Loucy (cell line): ENCODE data around the gene CACFD1.
A peak's percentile ranks its signal among the peaks of the same experiment; 100 is the strongest.

Experiments
- H2AFZ ChIP-seq: fragments of 200-600 bp; sonication (generic); 2 replicates; pipeline ENCODE4 v1.6.0; 2016; ENCODE audit warnings: antibody characterized with exemption, mild to moderate bottlenecking, low read length, moderate library complexity
- H3F3A ChIP-seq: fragments of 200-600 bp; 2 replicates; pipeline ENCODE4 v1.6.0; 2016; ENCODE audit warnings: antibody characterized with exemption, low read depth, mild to moderate bottlenecking
- H3K27me3 ChIP-seq: fragments of 200-600 bp; sonication (generic); 2 replicates; pipeline ENCODE4 v1.6.1; 2014; ENCODE audit warnings: low read length, mild to moderate bottlenecking; ENCODE audit not compliant: insufficient read depth, poor library complexity, severe bottlenecking
- H3K36me3 ChIP-seq: fragments of 200-600 bp; sonication (generic); 2 replicates; pipeline ENCODE4 v1.6.1; 2016; ENCODE audit warnings: low read length; ENCODE audit not compliant: insufficient read depth
- H3K4me1 ChIP-seq: fragments of 200-600 bp; sonication (generic); 2 replicates; pipeline ENCODE4 v1.5.1; 2014; ENCODE audit warnings: low read length, mild to moderate bottlenecking; ENCODE audit not compliant: insufficient read depth, poor library complexity, severe bottlenecking
- H3K4me2 ChIP-seq: fragments of 200-600 bp; sonication (generic); 2 replicates; pipeline ENCODE4 v1.6.0; 2014; ENCODE audit warnings: antibody characterized with exemption, low read length, low read depth, mild to moderate bottlenecking; ENCODE audit not compliant: poor library complexity, severe bottlenecking
- H3K4me3 ChIP-seq: fragments of 200-600 bp; sonication (generic); 2 replicates; pipeline ENCODE4 v1.5.1; 2014; ENCODE audit warnings: low read length, mild to moderate bottlenecking, mixed read lengths; ENCODE audit not compliant: poor library complexity, severe bottlenecking
- H3K79me2 ChIP-seq: fragments of 200-600 bp; sonication (generic); 2 replicates; pipeline ENCODE4 v1.6.1; 2014; ENCODE audit warnings: low read length; ENCODE audit not compliant: insufficient read depth
- H3K9ac ChIP-seq: fragments of 200-600 bp; sonication (generic); 2 replicates; pipeline ENCODE4 v1.6.0; 2014; ENCODE audit warnings: mild to moderate bottlenecking, low read depth, low read length, moderate library complexity; ENCODE audit not compliant: poor library complexity, severe bottlenecking
- H3K9me2 ChIP-seq: fragments of 200-600 bp; sonication (generic); replicated peaks from 2 replicates; pipeline ENCODE4 v1.6.1; 2016; ENCODE audit warnings: low read depth, low read length, mixed read lengths
- H3K9me3 ChIP-seq: fragments of 200-600 bp; sonication (generic); 2 replicates; pipeline ENCODE4 v1.6.1; 2014; ENCODE audit warnings: mild to moderate bottlenecking, antibody characterized with exemption, low read length, low read depth; ENCODE audit not compliant: insufficient read depth
- H4K20me1 ChIP-seq: fragments of 200-600 bp; sonication (generic); 2 replicates; pipeline ENCODE4 v1.6.0; 2014; ENCODE audit warnings: antibody characterized with exemption, low read length, mild to moderate bottlenecking; ENCODE audit not compliant: insufficient read depth, poor library complexity, severe bottlenecking
- CTCF ChIP-seq: fragments of 200-600 bp; sonication (generic); conservative IDR thresholded peaks from 2 replicates; pipeline ENCODE4 v1.5.1; 2014; ENCODE audit warnings: mild to moderate bottlenecking, antibody characterized with exemption, low read length
- EZH2phosphoT487 ChIP-seq: fragments of 200-600 bp; IDR thresholded peaks from 2 replicates; pipeline ENCODE4 v1.6.1; 2018; ENCODE audit warnings: antibody characterized with exemption, mild to moderate bottlenecking, moderate library complexity, borderline replicate concordance

CACFD1 gene

GRCh38 chr9:133459476-133460404 is at the start of gene CACFD1:
Gene CACFD1 (plus strand): TSS chr9:133459978. CDS start chr9:133460067, 89 bp downstream.
- no peaks in the 10 kb centered on the region for H3K27me3 ChIP-seq
- H3K9me3 ChIP-seq: no peaks in the 10 kb centered on the region
- no peaks in the 10 kb centered on the region for H3F3A ChIP-seq
- no peaks in the 10 kb centered on the region for H3K36me3 ChIP-seq
- no peak for TF ChIP-seq CTCF
- TF ChIP-seq EZH2phosphoT487: no peak
- H3K9me2 ChIP-seq: no peaks in the 10 kb centered on the region
- peaks cover 29% of the 10 kb centered on the region for H3K4me1 ChIP-seq
- peak within 1 kb of the TSS; percentile 87 for H3K4me2 ChIP-seq
- peaks cover 16% of the 10 kb centered on the region for H4K20me1 ChIP-seq
- peak within 1 kb of the TSS; percentile 73 for H3K9ac ChIP-seq
- H3K4me3 ChIP-seq: peak within 1 kb of the TSS; percentile 77
- peaks cover 24% of the 10 kb centered on the region; the same call in 1 of the 2 replicates for H3K79me2 ChIP-seq
- H2AFZ ChIP-seq: peak within 1 kb of the TSS; percentile 80

- Histone ChIP-seq H3K36me3 (peaks cover 31% of the 10 kb centered on the region; the same call in 1 of the 2 replicates), H3K4me1 (peaks cover 46% of the 10 kb centered on the region), H3K4me3 (peak overlapping the region; percentile 95), H3K79me2 (peaks cover 55% of the 10 kb centered on the region), H3K9me3 (no peaks in the 10 kb centered on the region), H4K20me1 (peaks cover 21% of the 10 kb centered on the region), H3K27me3 (no peaks in the 10 kb centered on the region), H3K9ac (peak overlapping the region; percentile 89), H2AFZ (no peak overlapping the region), H3F3A (no peaks in the 10 kb centered on the region), H3K9me2 (no peaks in the 10 kb centered on the region), H3K4me2 (peak overlapping the region; percentile 99)
- no peak for TF ChIP-seq EZH2phosphoT487
- TF ChIP-seq CTCF: no peak
These were observed 44.6 kb upstream of the CACFD1 start for GRCh38 chr9:133415170-133415569.

- H3K27me3 ChIP-seq: no peaks in the 10 kb centered on the region
- peaks cover 21% of the 10 kb centered on the region for H4K20me1 ChIP-seq
- H3K36me3 ChIP-seq: peaks cover 8% of the 10 kb centered on the region; the same call in 1 of the 2 replicates
- H3K4me3 ChIP-seq: peak within 1 kb of the TSS; percentile 95
- H3K79me2 ChIP-seq: peaks cover 52% of the 10 kb centered on the region
- H3K9ac ChIP-seq: peak within 1 kb of the TSS; percentile 89
- H3K4me1 ChIP-seq: peaks cover 46% of the 10 kb centered on the region
- H3K9me2 ChIP-seq: no peaks in the 10 kb centered on the region
- H3F3A ChIP-seq: no peaks in the 10 kb centered on the region
- H3K9me3 ChIP-seq: no peaks in the 10 kb centered on the region
- peak within 1 kb of the TSS; percentile 99 for H3K4me2 ChIP-seq
- TF ChIP-seq CTCF (no peak), EZH2phosphoT487 (no peak)
- H2AFZ ChIP-seq: peak within 1 kb of the TSS; percentile 98
These were observed 42.0 kb upstream of the CACFD1 start, which contains the start of gene REXO4 for GRCh38 chr9:133417541-133418461. Gene REXO4 (minus strand): TSS chr9:133418010. CDS start chr9:133417844, 166 bp downstream.
